PFSK-1 (cell line): Measurements from ENCODE around the gene EIPR1.

Experiments used
- FOXP2 ChIP-seq: optimal IDR thresholded peaks from 2 replicates; pipeline ENCODE3; 2011; ENCODE audit warnings: borderline replicate concordance, control low read depth, inconsistent platforms; ENCODE audit not compliant: insufficient read depth; ENCODE audit errors: extremely low read length, extremely low read depth
- POLR2AphosphoS5 ChIP-seq: IDR thresholded peaks from 2 replicates; pipeline ENCODE4 v1.6.1; 2012; ENCODE audit warnings: low read depth, mild to moderate bottlenecking, control low read depth, low read length, moderate library complexity
- SIN3A ChIP-seq: IDR thresholded peaks from 2 replicates; pipeline ENCODE4 v1.6.1; 2012; ENCODE audit warnings: mild to moderate bottlenecking, low read length, moderate library complexity, borderline replicate concordance; ENCODE audit not compliant: insufficient read depth
- TAF1 ChIP-seq: IDR thresholded peaks from 2 replicates; pipeline ENCODE4 v1.6.1; 2012; ENCODE audit warnings: low read length, control low read depth, borderline replicate concordance; ENCODE audit not compliant: insufficient read depth
- TF ChIP-seq, protein P1 (sequence below), 2 experiments: IDR thresholded peaks; 2 replicates each; pipeline versions ENCODE4 v1.6.1 to v1.8.0; 2011 to 2012; ENCODE audit warnings: low read depth in 2 of 2, low read length in 2 of 2, control low read depth in 1 of 2, inconsistent platforms in 1 of 2, mild to moderate bottlenecking in 1 of 2, moderate library complexity in 1 of 2; ENCODE audit not compliant: insufficient read depth in 1 of 2

EIPR1 gene

GRCh38 chr2:3291750-3292149, 85.9 kb downstream of the EIPR1 start:
- TF ChIP-seq, protein P1, sequence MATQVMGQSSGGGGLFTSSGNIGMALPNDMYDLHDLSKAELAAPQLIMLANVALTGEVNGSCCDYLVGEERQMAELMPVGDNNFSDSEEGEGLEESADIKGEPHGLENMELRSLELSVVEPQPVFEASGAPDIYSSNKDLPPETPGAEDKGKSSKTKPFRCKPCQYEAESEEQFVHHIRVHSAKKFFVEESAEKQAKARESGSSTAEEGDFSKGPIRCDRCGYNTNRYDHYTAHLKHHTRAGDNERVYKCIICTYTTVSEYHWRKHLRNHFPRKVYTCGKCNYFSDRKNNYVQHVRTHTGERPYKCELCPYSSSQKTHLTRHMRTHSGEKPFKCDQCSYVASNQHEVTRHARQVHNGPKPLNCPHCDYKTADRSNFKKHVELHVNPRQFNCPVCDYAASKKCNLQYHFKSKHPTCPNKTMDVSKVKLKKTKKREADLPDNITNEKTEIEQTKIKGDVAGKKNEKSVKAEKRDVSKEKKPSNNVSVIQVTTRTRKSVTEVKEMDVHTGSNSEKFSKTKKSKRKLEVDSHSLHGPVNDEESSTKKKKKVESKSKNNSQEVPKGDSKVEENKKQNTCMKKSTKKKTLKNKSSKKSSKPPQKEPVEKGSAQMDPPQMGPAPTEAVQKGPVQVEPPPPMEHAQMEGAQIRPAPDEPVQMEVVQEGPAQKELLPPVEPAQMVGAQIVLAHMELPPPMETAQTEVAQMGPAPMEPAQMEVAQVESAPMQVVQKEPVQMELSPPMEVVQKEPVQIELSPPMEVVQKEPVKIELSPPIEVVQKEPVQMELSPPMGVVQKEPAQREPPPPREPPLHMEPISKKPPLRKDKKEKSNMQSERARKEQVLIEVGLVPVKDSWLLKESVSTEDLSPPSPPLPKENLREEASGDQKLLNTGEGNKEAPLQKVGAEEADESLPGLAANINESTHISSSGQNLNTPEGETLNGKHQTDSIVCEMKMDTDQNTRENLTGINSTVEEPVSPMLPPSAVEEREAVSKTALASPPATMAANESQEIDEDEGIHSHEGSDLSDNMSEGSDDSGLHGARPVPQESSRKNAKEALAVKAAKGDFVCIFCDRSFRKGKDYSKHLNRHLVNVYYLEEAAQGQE (IDR thresholded peaks at IDR 0.05; ENCODE audit: insufficient read depth in 1 of 2, low read depth in 2 of 2, low read length in 2 of 2), result no peak
- TF ChIP-seq POLR2AphosphoS5, result no peak
- TF ChIP-seq FOXP2, result no peak
- no peak for TF ChIP-seq SIN3A
- no peak for TF ChIP-seq TAF1

- TF ChIP-seq TAF1 (no peak), SIN3A (no peak), POLR2AphosphoS5 (no peak), FOXP2 (no peak)
- TF ChIP-seq, protein P1 (IDR thresholded peaks at IDR 0.05; ENCODE audit: insufficient read depth in 1 of 2, low read depth in 2 of 2, low read length in 2 of 2), result no peak
Measured at GRCh38 chr2:3291113-3291512, 86.5 kb downstream of the EIPR1 start.

- TF ChIP-seq SIN3A (no peak), FOXP2 (no peak), POLR2AphosphoS5 (no peak), TAF1 (no peak)
- TF ChIP-seq, protein P1 (IDR thresholded peaks at IDR 0.05; ENCODE audit: insufficient read depth in 1 of 2, low read depth in 2 of 2, low read length in 2 of 2), result no peak
Measured at GRCh38 chr2:3290655-3291054, 87.0 kb downstream of the EIPR1 start.

- TF ChIP-seq POLR2AphosphoS5 (no peak), SIN3A (no peak), FOXP2 (no peak), TAF1 (no peak)
- TF ChIP-seq, protein P1 (IDR thresholded peaks at IDR 0.05; ENCODE audit: insufficient read depth in 1 of 2, low read depth in 2 of 2, low read length in 2 of 2), result no peak
Measured at GRCh38 chr2:3289971-3290370, 87.6 kb downstream of the EIPR1 start.

DNA sequence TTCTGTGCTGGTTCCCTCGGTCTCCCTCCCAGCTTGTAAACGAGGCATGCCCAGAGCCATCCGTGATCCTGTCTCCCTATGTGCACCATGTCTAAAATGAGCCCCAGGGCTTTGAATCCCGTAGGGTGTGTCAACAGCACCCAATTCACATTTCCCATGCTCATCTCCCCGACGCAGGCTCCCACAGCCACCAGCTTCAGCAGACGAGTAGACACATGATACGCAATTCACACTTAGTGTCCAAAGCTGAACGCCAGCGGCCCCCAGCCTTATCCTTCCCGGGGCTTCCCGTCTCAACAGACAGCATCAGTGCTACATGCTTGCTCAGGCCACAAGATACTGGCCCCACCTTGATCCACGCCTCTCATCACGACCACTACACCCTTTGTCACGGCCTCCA, 88.1 kb downstream of the EIPR1 start:
- no peak for TF ChIP-seq POLR2AphosphoS5
- TF ChIP-seq, protein P1 (IDR thresholded peaks at IDR 0.05; ENCODE audit: insufficient read depth in 1 of 2, low read depth in 2 of 2, low read length in 2 of 2), result no peak
- TF ChIP-seq FOXP2, result no peak
- no peak for TF ChIP-seq TAF1
- no peak for TF ChIP-seq SIN3A
